GM18520 (cell line): ENCODE data around the gene AUTS2.

ENCODE experiments used
- ATAC-seq: cut with Tn5 transposase; IDR thresholded peaks from one replicate; pipeline ENCODE4 v1.9.1; 2021; ENCODE audit not compliant: unreplicated experiment

Gene AUTS2

GRCh38 chr7:69684369-69685292, 86.4 kb downstream of the AUTS2 start:
- ATAC-seq, result peak; percentile 8

GRCh38 chr7:69685293-69685631, 87.0 kb downstream of the AUTS2 start:
- peak; percentile 59 for ATAC-seq

- ATAC-seq, result no peak
These were observed 88.1 kb downstream of the AUTS2 start for GRCh38 chr7:69686366-69686765.

GRCh38 chr7:69687739-69688433, 89.6 kb downstream of the AUTS2 start:
- ATAC-seq, result no peak

GRCh38 chr7:69690329-69690728, 92.1 kb downstream of the AUTS2 start:
- ATAC-seq, result no peak

GRCh38 chr7:69691327-69691726, 93.1 kb downstream of the AUTS2 start:
- ATAC-seq, result no peak

GRCh38 chr7:69691734-69692133, 93.5 kb downstream of the AUTS2 start:
- ATAC-seq, result no peak

GRCh38 chr7:69692611-69693010, 94.3 kb downstream of the AUTS2 start:
- ATAC-seq, result no peak

- no peak for ATAC-seq
These were observed 94.8 kb downstream of the AUTS2 start for GRCh38 chr7:69693042-69693441.

- ATAC-seq, result peak; percentile 86
These were observed 97.8 kb downstream of the AUTS2 start for GRCh38 chr7:69696054-69696591.

- ATAC-seq, result no peak
These were observed 98.7 kb downstream of the AUTS2 start for GRCh38 chr7:69696686-69697685.

- ATAC-seq, result no peak
These were observed 100.0 kb downstream of the AUTS2 start for GRCh38 chr7:69698109-69698825.

GRCh38 chr7:69699931-69700330, 101.7 kb downstream of the AUTS2 start:
- no peak for ATAC-seq

- ATAC-seq, result no peak
These were observed 102.1 kb downstream of the AUTS2 start for GRCh38 chr7:69700331-69700730.

GRCh38 chr7:69701288-69701687, 103.0 kb downstream of the AUTS2 start:
- ATAC-seq, result no peak

- no peak for ATAC-seq
These were observed 104.1 kb downstream of the AUTS2 start for GRCh38 chr7:69702357-69702756.

- ATAC-seq, result no peak
These were observed 104.8 kb downstream of the AUTS2 start for GRCh38 chr7:69703099-69703498.

- no peak for ATAC-seq
These were observed 107.8 kb downstream of the AUTS2 start for GRCh38 chr7:69706070-69706469.

GRCh38 chr7:69708857-69709256, 110.6 kb downstream of the AUTS2 start:
- no peak for ATAC-seq

- ATAC-seq, result no peak
These were observed 112.6 kb downstream of the AUTS2 start for GRCh38 chr7:69710768-69711438.
